Adrenal gland (tissue), 12 donors: ENCODE data around the gene LIF. TPM values are rescaled to one million over a fixed set of nuclear protein-coding genes. Genes with fewer than 3 reads are reported as not detected.
"Not testable (repeated sequence)": the region's sequence is repeated elsewhere in the genome, so short reads cannot be mapped to it uniquely, and the experiment has no call there.

Source experiments
- DNase-seq, 7 donors: peaks; one replicate each; pipeline ENCODE4 v3.0.0-alpha.2; 2019 to 2020
- H3K27ac ChIP-seq, 5 donors: fragments of 200-600 bp; sonication (generic) in 4 of 5; 1 replicate in 3 of 5; 2 replicates in 2 of 5; pipeline versions ENCODE4 v1.5.1 to v1.8.0; 2016 to 2020; ENCODE audit warnings: mild to moderate bottlenecking in 1 of 5
- H3K27me3 ChIP-seq: fragments of 200-600 bp; 2 replicates; pipeline ENCODE4 v1.8.0; 2021
- H3K36me3 ChIP-seq, 2 donors: fragments of 200-600 bp; replicated peaks in 1 of 2; 1 replicate in 1 of 2; 2 replicates in 1 of 2; pipeline versions ENCODE4 v1.5.1 to v1.8.0; 2018 to 2022
- H3K4me1 ChIP-seq, 2 donors: fragments of 200-600 bp; replicated peaks in 1 of 2; 1 replicate in 1 of 2; 2 replicates in 1 of 2; pipeline versions ENCODE4 v1.5.1 to v1.8.0; 2018 to 2021
- H3K4me3 ChIP-seq, 4 donors: fragments of 200-600 bp; sonication (generic) in 3 of 4; one replicate each; pipeline ENCODE4 v1.5.1; 2016 to 2018
- H3K9me3 ChIP-seq, 3 donors: fragments of 200-600 bp; sonication (generic) in 1 of 3; replicated peaks in 1 of 3; 1 replicate in 2 of 3; 2 replicates in 1 of 3; pipeline versions ENCODE4 v1.5.1 to v1.8.0; 2016 to 2021
- CTCF ChIP-seq, 6 experiments: fragments of 450-650 bp in 4 of 6; fragments of 200-600 bp in 2 of 6; sonication (generic) in 1 of 6; IDR thresholded peaks; 1 replicate in 5 of 6; 2 replicates in 1 of 6; pipeline versions ENCODE4 v1.5.1 to v1.8.0; 2016 to 2021; ENCODE audit warnings: antibody characterized with exemption in 6 of 6, mild to moderate bottlenecking in 2 of 6, moderate library complexity in 1 of 6
- POLR2A ChIP-seq, 2 donors: fragments of 450-650 bp; IDR thresholded peaks; one replicate each; pipeline ENCODE4 v1.6.1; 2017; ENCODE audit warnings: antibody characterized with exemption in 2 of 2, mild to moderate bottlenecking in 2 of 2, moderate library complexity in 1 of 2
- WGBS, 4 donors: extraction: QIAGEN DNeasy Blood & Tissue Kit in 2 of 4; methylation state at CpG; one replicate each; pipeline versions ENCODE4 v1.1.5 to v1.1.7; 2013 to 2017; 5-methylcytosine and 5-hydroxymethylcytosine counted together
- intact Hi-C, 2 donors: fragments of 100-400 bp; cut with DNase I; formaldehyde crosslinking; loops; one replicate each; pipeline versions ENCODE4 v1.14.1 to v1.15.0; 2022 to 2023
- polyA plus RNA-seq, 3 donors: library from polyadenylated mRNA; stranded (reverse); fragments of 200-250 nt in 2 of 3; fragments of 350-450 nt in 1 of 3; fragmentation: Illumina TruSeq in 1 of 3; extraction: RNeasy Lipid Tissue Mini Kit (QIAGEN cat#74804) in 1 of 3; gene quantifications; one replicate each; pipeline ENCODE4 v1.2.3, GENCODE V29; 2013 to 2014
- total RNA-seq, 9 donors: library from RNA; depleted of rRNA in 4 of 9; stranded (reverse); fragments of >200 nt in 4 of 9; fragments of 120-200 nt in 1 of 9; fragmentation: NEBNext Ultra II Directional in 1 of 9; extraction: Animal tissue kit (Norgen Biotek cat#: 25700) in 1 of 9; gene quantifications; one replicate each; pipeline versions ENCODE4 v1.1.0 to v1.2.4, GENCODE V29; 2013 to 2023
- donor health status: healthy with polysubstance abuse.
- donor health status: Bipolar disorder and iron deficiency.
- donor health status: DM: yes; HTN: yes; CAD: no.
- donor health status: DM: no; HTN: no; CAD: no.
- donor health status: DM: no; HTN: no; CAD: no.
- donor health status: DM: yes; HTN: yes; CAD: no.

LIF gene
- total and polyA plus RNA-seq, 12 donors = 0.06 to 9.3 (median 1.5) TPM

- no peaks in the 10 kb centered on the region for H3K9me3 ChIP-seq
- H3K27me3 ChIP-seq = no peaks in the 10 kb centered on the region
- no peak overlapping the region for H3K4me3 ChIP-seq
- H3K4me1 ChIP-seq = no peaks in the 10 kb centered on the region
- 71 to 85% (median 78%) methylated on average over 3 of the region's 3 CpGs for WGBS, 4 donors
- no peaks in the 10 kb centered on the region for H3K36me3 ChIP-seq
- peak in 1 of 7 donors; percentile 48 for DNase-seq
- TF ChIP-seq CTCF (IDR thresholded peaks at IDR 0.05) (no peak), POLR2A (IDR thresholded peaks at IDR 0.05) (no peak)
- intact Hi-C loops = no loop called here
- H3K27ac ChIP-seq = peak overlapping the region in 1 of 5 donors; percentile 24
Measured at GRCh38 chr22:30201945-30202344, 44.6 kb downstream of the LIF start.

- H3K4me1 ChIP-seq, H3K9me3 ChIP-seq, intact Hi-C loops, H3K27me3 ChIP-seq, DNase-seq, H3K27ac ChIP-seq, H3K4me3 ChIP-seq, H3K36me3 ChIP-seq: not testable (repeated sequence)
- WGBS, 4 donors = 86 to 96% (median 88%) methylated on average over 3 to 10 of the region's 10 CpGs
Measured at GRCh38 chr22:30200905-30201304, 45.7 kb downstream of the LIF start.

GRCh38 chr22:30198921-30199320 is 47.6 kb downstream of the LIF start:
- no peaks in the 10 kb centered on the region for H3K9me3 ChIP-seq
- intact Hi-C loops = no loop called here
- no peak for TF ChIP-seq POLR2A (IDR thresholded peaks at IDR 0.05)
- no peak for TF ChIP-seq CTCF (IDR thresholded peaks at IDR 0.05)
- no peaks in the 10 kb centered on the region for H3K36me3 ChIP-seq
- H3K4me1 ChIP-seq = peaks cover 4 to 9% of the 10 kb centered on the region in 2 donors
- H3K27ac ChIP-seq = no peak overlapping the region
- no peak for DNase-seq
- H3K27me3 ChIP-seq = no peaks in the 10 kb centered on the region
- no peak overlapping the region for H3K4me3 ChIP-seq
- 87 to 94% (median 92%) methylated on average over 4 of the region's 4 CpGs for WGBS, 4 donors

- no peak overlapping the region for H3K4me3 ChIP-seq
- 90 to 95% (median 93%) methylated on average over 5 of the region's 5 CpGs for WGBS, 4 donors
- no peaks in the 10 kb centered on the region for H3K36me3 ChIP-seq
- no peaks in the 10 kb centered on the region for H3K27me3 ChIP-seq
- H3K4me1 ChIP-seq = peaks cover 4 to 9% of the 10 kb centered on the region in 2 donors
- intact Hi-C loops = no loop called here
- H3K27ac ChIP-seq = no peak overlapping the region
- no peaks in the 10 kb centered on the region for H3K9me3 ChIP-seq
- no peak for DNase-seq
- TF ChIP-seq CTCF (IDR thresholded peaks at IDR 0.05) = no peak
- no peak for TF ChIP-seq POLR2A (IDR thresholded peaks at IDR 0.05)
Measured at GRCh38 chr22:30198152-30198825, 48.3 kb downstream of the LIF start.

- Histone ChIP-seq H3K4me3 (no peak overlapping the region), H3K4me1 (peaks cover 4 to 9% of the 10 kb centered on the region in 2 donors), H3K27ac (peak overlapping the region in 2 of 5 donors; percentile 21 to 68), H3K27me3 (no peaks in the 10 kb centered on the region), H3K9me3 (no peaks in the 10 kb centered on the region), H3K36me3 (no peaks in the 10 kb centered on the region)
- no peak for TF ChIP-seq CTCF (IDR thresholded peaks at IDR 0.05)
- TF ChIP-seq POLR2A (IDR thresholded peaks at IDR 0.05) = no peak
- intact Hi-C loops = no loop called here
- no peak for DNase-seq
Measured at GRCh38 chr22:30197389-30197788, 49.2 kb downstream of the LIF start.
